Caco-2 (cell line): Measurements from ENCODE around the gene BPIFB4. TPM values are rescaled to one million over a fixed set of nuclear protein-coding genes. Genes with fewer than 3 reads are reported as not detected.
"Not testable (repeated sequence)": the region's sequence is repeated elsewhere in the genome, so short reads cannot be mapped to it uniquely, and the experiment has no call there.

Experiments used
- BruUV-seq: library from RNA; stranded (reverse); fragments of 400-500 nt; replicated peaks from 2 replicates; lab custom pipeline; 2021; lab: Mats Ljungman, UMichigan
- CTCF ChIA-PET: fragments of 300-600 bp; sonication (Branson Sonifier 250); formaldehyde crosslinking; loops from one replicate; lab custom pipeline; 2022; ENCODE audit warnings: antibody characterized with exemption; lab: Charles Lee
- POLR2A ChIA-PET: fragments of 300-600 bp; sonication (Branson Sonifier 250); formaldehyde crosslinking; loops from one replicate; lab custom pipeline; 2022; ENCODE audit warnings: antibody characterized with exemption; lab: Charles Lee
- DNase-seq, 2 experiments: peaks; one replicate each; pipeline versions ENCODE4 v3.0.0 to v3.0.0-alpha.2; 2020 to 2022
- H3K27me3 ChIP-seq: replicated peaks from 2 replicates; pipeline ENCODE4 v1.6.0; 2011; ENCODE audit warnings: low read length; ENCODE audit not compliant: control insufficient read depth, insufficient read depth
- H3K36me3 ChIP-seq: 2 replicates; pipeline ENCODE4 v1.5.1; 2011; ENCODE audit warnings: low read length; ENCODE audit not compliant: control insufficient read depth, insufficient read depth
- H3K4me1 ChIP-seq: fragments of 250-450 bp; sonication (Bioruptor Pico); 2 replicates; pipeline ENCODE4 v1.5.1; 2020; ENCODE audit warnings: mild to moderate bottlenecking
- H3K4me3 ChIP-seq: 2 replicates; pipeline ENCODE4 v1.5.1; 2011; ENCODE audit warnings: low read depth, mild to moderate bottlenecking, control low read depth, low read length
- H3K9me3 ChIP-seq: fragments of 250-450 bp; sonication (Bioruptor Pico); 2 replicates; pipeline ENCODE4 v1.5.1; 2020; ENCODE audit warnings: mild to moderate bottlenecking, moderate library complexity
- H3K27ac Mint-ChIP-seq: one replicate; pipeline ENCODE4 v1.8.0; 2022; ENCODE audit warnings: mixed read lengths; ENCODE audit not compliant: unreplicated experiment
- H3K27me3 Mint-ChIP-seq: one replicate; pipeline ENCODE4 v1.8.0; 2022; ENCODE audit warnings: mixed read lengths; ENCODE audit not compliant: insufficient read depth, unreplicated experiment
- H3K36me3 Mint-ChIP-seq: one replicate; pipeline ENCODE4 v1.8.0; 2022; ENCODE audit warnings: mild to moderate bottlenecking, mixed read lengths; ENCODE audit not compliant: insufficient read depth, unreplicated experiment
- H3K4me1 Mint-ChIP-seq: one replicate; pipeline ENCODE4 v1.8.0; 2022; ENCODE audit warnings: low read depth, mixed read lengths; ENCODE audit not compliant: unreplicated experiment
- H3K4me3 Mint-ChIP-seq: one replicate; pipeline ENCODE4 v1.8.0; 2022; ENCODE audit warnings: mild to moderate bottlenecking, moderate library complexity, mixed read lengths; ENCODE audit not compliant: unreplicated experiment
- H3K9me3 Mint-ChIP-seq: one replicate; pipeline ENCODE4 v1.8.0; 2022; ENCODE audit warnings: mixed read lengths; ENCODE audit not compliant: unreplicated experiment
- intact Hi-C: fragments of 100-400 bp; cut with micrococcal nuclease; formaldehyde crosslinking; loops from one replicate; pipeline ENCODE4 v1.10.0; 2022; ENCODE audit not compliant: unreplicated experiment
- total RNA-seq: library from RNA; stranded (reverse); gene quantifications from 2 replicates; pipeline ENCODE4 v1.2.3, GENCODE V29; 2022
- TF ChIP-seq, protein P1 (sequence below), 2 experiments: fragments of 200-600 bp in 1 of 2; IDR thresholded peaks; 1 replicate in 1 of 2; 2 replicates in 1 of 2; pipeline versions ENCODE4 v1.5.1 to v1.8.0; 2011 to 2022; ENCODE audit warnings: antibody characterized with exemption in 1 of 2, control low read depth in 1 of 2, inconsistent platforms in 1 of 2, low read depth in 1 of 2, low read length in 1 of 2, mild to moderate bottlenecking in 1 of 2, moderate library complexity in 1 of 2; ENCODE audit not compliant: insufficient read depth in 1 of 2, severe bottlenecking in 1 of 2, unreplicated experiment in 1 of 2

The BPIFB4 gene
- total RNA-seq, 1 experiment from 2014 or later, result not detected

GRCh38 chr20:33120934-33121333 lies 41.5 kb downstream of the BPIFB4 start:
- Histone ChIP-seq H3K9me3 (peaks cover 4% of the 10 kb centered on the region; the same call in 1 of the 2 replicates), H3K4me1 (no peaks in the 10 kb centered on the region), H3K36me3 (no peaks in the 10 kb centered on the region), H3K4me3 (no peak overlapping the region), H3K27me3 (no peaks in the 10 kb centered on the region)
- Mint-ChIP-seq H3K4me1 (no peaks in the 10 kb centered on the region), H3K27ac (no peak overlapping the region), H3K4me3 (no peak overlapping the region), H3K9me3 (peaks cover 25% of the 10 kb centered on the region), H3K27me3 (no peaks in the 10 kb centered on the region), H3K36me3 (no peaks in the 10 kb centered on the region)
- CTCF ChIA-PET, result no interaction called here
- peak in 1 of 2 experiments; percentile 32 for DNase-seq
- no TSS peak for BruUV-seq
- POLR2A ChIA-PET, result no interaction called here
- TF ChIP-seq, protein P1, sequence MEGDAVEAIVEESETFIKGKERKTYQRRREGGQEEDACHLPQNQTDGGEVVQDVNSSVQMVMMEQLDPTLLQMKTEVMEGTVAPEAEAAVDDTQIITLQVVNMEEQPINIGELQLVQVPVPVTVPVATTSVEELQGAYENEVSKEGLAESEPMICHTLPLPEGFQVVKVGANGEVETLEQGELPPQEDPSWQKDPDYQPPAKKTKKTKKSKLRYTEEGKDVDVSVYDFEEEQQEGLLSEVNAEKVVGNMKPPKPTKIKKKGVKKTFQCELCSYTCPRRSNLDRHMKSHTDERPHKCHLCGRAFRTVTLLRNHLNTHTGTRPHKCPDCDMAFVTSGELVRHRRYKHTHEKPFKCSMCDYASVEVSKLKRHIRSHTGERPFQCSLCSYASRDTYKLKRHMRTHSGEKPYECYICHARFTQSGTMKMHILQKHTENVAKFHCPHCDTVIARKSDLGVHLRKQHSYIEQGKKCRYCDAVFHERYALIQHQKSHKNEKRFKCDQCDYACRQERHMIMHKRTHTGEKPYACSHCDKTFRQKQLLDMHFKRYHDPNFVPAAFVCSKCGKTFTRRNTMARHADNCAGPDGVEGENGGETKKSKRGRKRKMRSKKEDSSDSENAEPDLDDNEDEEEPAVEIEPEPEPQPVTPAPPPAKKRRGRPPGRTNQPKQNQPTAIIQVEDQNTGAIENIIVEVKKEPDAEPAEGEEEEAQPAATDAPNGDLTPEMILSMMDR (IDR thresholded peaks at IDR 0.05; ENCODE audit: insufficient read depth in 1 of 2, low read depth in 1 of 2, low read length in 1 of 2, severe bottlenecking in 1 of 2, unreplicated experiment in 1 of 2), result no peak
- intact Hi-C loops, result no loop called here

DNA sequence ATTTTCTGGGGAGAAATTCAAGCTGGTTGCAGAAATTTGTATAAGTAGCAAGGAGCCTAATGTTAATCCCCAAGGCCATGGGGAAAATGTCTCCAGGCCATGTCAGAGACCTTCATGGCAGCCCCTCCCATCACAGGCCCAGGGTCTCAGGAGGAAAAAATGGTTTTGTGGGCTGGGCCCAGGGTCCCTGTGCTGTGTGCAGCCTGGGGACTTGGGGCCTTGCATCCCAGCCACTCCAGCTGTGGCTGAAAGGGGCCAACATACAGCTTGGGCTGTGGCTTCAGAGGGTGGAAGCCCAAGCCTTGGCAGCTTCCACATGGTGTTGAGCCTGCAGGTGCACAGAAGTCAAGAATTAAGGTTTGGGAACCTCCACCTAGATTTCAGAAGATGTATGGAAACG lies 42.9 kb downstream of the BPIFB4 start:
- H3K4me3 ChIP-seq, H3K4me3 Mint-ChIP-seq, intact Hi-C loops, H3K36me3 ChIP-seq, H3K4me1 ChIP-seq, POLR2A ChIA-PET, BruUV-seq, H3K36me3 Mint-ChIP-seq, H3K4me1 Mint-ChIP-seq, H3K27ac Mint-ChIP-seq, CTCF ChIA-PET, H3K9me3 ChIP-seq, H3K27me3 Mint-ChIP-seq, H3K27me3 ChIP-seq: not testable (repeated sequence)
- DNase-seq, result peak in 1 of 2 experiments; percentile 24
- H3K9me3 Mint-ChIP-seq, result peaks cover 25% of the 10 kb centered on the region

DNA sequence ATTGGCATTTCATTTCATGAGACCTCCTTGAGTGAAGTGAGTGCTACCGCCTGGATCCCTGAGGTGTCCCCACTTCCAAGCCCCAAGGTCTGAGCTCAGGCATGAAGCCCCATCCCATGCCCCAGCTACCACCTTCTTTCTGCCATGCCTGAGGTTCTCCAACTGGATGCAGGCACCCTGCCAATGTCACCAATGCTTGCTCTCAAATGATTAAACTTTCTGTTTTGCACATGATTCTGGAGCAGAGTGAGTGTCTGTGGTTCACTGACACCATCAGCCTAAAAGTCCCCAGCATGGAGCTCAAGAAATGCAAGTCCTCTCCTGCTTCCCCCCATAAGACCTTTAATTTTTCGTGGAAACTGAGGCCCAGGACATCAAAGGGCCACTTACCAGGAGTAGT lies 44.8 kb downstream of the BPIFB4 start:
- Histone ChIP-seq H3K4me1 (0 out of 2 replicates have a peak, but pooled peaks cover 5% of the 10 kb centered on the region), H3K9me3 (no peaks in the 10 kb centered on the region; the same call in 1 of the 2 replicates), H3K4me3 (no peak overlapping the region), H3K36me3 (no peaks in the 10 kb centered on the region), H3K27me3 (no peaks in the 10 kb centered on the region)
- no peak overlapping the region for H3K27ac Mint-ChIP-seq
- DNase-seq, result peak in 1 of 2 experiments; percentile 29
- peaks cover 25% of the 10 kb centered on the region for H3K9me3 Mint-ChIP-seq
- H3K27me3 Mint-ChIP-seq, result peaks cover 1% of the 10 kb centered on the region
- ChIA-PET POLR2A (no interaction called here), CTCF (no interaction called here)
- no TSS peak for BruUV-seq
- H3K4me3 Mint-ChIP-seq, result no peak overlapping the region
- intact Hi-C loops, result no loop called here
- no peaks in the 10 kb centered on the region for H3K36me3 Mint-ChIP-seq
- H3K4me1 Mint-ChIP-seq, result no peaks in the 10 kb centered on the region
- TF ChIP-seq, protein P1 (IDR thresholded peaks at IDR 0.05; ENCODE audit: insufficient read depth in 1 of 2, low read depth in 1 of 2, low read length in 1 of 2, severe bottlenecking in 1 of 2, unreplicated experiment in 1 of 2), result no peak

DNA sequence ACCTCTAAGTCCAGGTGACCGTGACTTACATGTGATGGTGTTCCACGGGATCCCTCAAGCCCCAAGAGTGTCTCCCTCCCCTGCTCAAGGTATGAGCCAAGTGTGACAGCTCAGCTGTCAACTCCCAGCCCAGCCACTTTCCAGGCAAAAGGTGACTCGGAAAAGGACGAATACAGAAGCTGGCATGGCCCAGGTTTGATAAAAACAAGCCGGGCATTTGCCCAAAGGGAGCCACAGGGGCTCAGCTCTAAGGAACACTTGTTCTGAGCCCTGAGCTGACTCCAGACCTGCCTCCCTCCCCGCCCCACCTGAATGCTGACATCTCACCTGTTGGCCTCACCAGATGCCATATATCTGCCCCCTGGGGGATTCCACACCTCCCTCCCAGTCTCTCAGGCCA lies 45.6 kb downstream of the BPIFB4 start:
- ChIA-PET POLR2A (no interaction called here), CTCF (no interaction called here)
- TF ChIP-seq, protein P1 (IDR thresholded peaks at IDR 0.05; ENCODE audit: insufficient read depth in 1 of 2, low read depth in 1 of 2, low read length in 1 of 2, severe bottlenecking in 1 of 2, unreplicated experiment in 1 of 2), result no peak
- Histone ChIP-seq H3K9me3 (no peaks in the 10 kb centered on the region; the same call in 1 of the 2 replicates), H3K4me3 (no peak overlapping the region), H3K36me3 (no peaks in the 10 kb centered on the region), H3K4me1 (0 out of 2 replicates have a peak, but pooled peaks cover 5% of the 10 kb centered on the region), H3K27me3 (no peaks in the 10 kb centered on the region)
- Mint-ChIP-seq H3K4me3 (no peak overlapping the region), H3K9me3 (peaks cover 25% of the 10 kb centered on the region), H3K27ac (no peak overlapping the region), H3K4me1 (no peaks in the 10 kb centered on the region), H3K36me3 (no peaks in the 10 kb centered on the region), H3K27me3 (peaks cover 5% of the 10 kb centered on the region)
- DNase-seq, result no peak
- no TSS peak for BruUV-seq
- intact Hi-C loops, result no loop called here
